Upper lobe of left lung (tissue), 6 donors: ENCODE data around the gene SMAD7. TPM values are rescaled to one million over a fixed set of nuclear protein-coding genes. Genes with fewer than 3 reads are reported as not detected.

Experiments used
- ATAC-seq, 2 donors: fragments of 200-7000 bp; cut with Tn5 transposase; one replicate each; pipeline ENCODE4 v1.9.1; 2022; ENCODE audit warnings: mild to moderate bottlenecking in 2 of 2, moderate library complexity in 2 of 2; ENCODE audit not compliant: low FRiP score in 2 of 2
- DNase-seq, 2 donors: peaks; one replicate each; pipeline ENCODE4 v3.0.0-alpha.2; 2019 to 2020
- H3K27ac ChIP-seq, 4 donors: fragments of 200-600 bp; sonication (generic); one replicate each; pipeline ENCODE4 v1.5.1; 2016 to 2019
- H3K27me3 ChIP-seq, 4 donors: fragments of 200-600 bp; sonication (generic); one replicate each; pipeline ENCODE4 v1.5.1; 2017 to 2019
- H3K36me3 ChIP-seq, 4 donors: fragments of 200-600 bp; sonication (generic); one replicate each; pipeline ENCODE4 v1.5.1; 2016 to 2019
- H3K4me1 ChIP-seq, 4 donors: fragments of 200-600 bp; sonication (generic); one replicate each; pipeline ENCODE4 v1.5.1; 2018 to 2019
- H3K4me3 ChIP-seq, 4 donors: fragments of 200-600 bp; sonication (generic); one replicate each; pipeline ENCODE4 v1.5.1; 2017 to 2019; ENCODE audit warnings: mild to moderate bottlenecking in 2 of 4, moderate library complexity in 1 of 4
- H3K9me3 ChIP-seq, 4 donors: fragments of 200-600 bp; sonication (generic); one replicate each; pipeline ENCODE4 v1.5.1; 2018 to 2019
- CTCF ChIP-seq, 6 experiments: fragments of 450-650 bp in 4 of 6; fragments of 200-600 bp in 2 of 6; sonication (generic) in 2 of 6; IDR thresholded peaks; one replicate each; pipeline ENCODE4 v1.5.1; 2016 to 2019; ENCODE audit warnings: antibody characterized with exemption in 6 of 6
- EP300 ChIP-seq, 4 donors: sonication (generic); formaldehyde crosslinking; IDR thresholded peaks; one replicate each; pipeline ENCODE4 v1.5.1; 2017; ENCODE audit warnings: antibody characterized with exemption in 4 of 4, control low read depth in 2 of 4
- POLR2A ChIP-seq, 4 donors: fragments of 450-650 bp; IDR thresholded peaks; one replicate each; pipeline ENCODE4 v1.5.1; 2016 to 2017; ENCODE audit warnings: antibody characterized with exemption in 4 of 4, mild to moderate bottlenecking in 2 of 4
- POLR2AphosphoS5 ChIP-seq, 2 donors: sonication (generic); formaldehyde crosslinking; IDR thresholded peaks; one replicate each; pipeline ENCODE4 v1.5.1; 2017; ENCODE audit warnings: antibody characterized with exemption in 2 of 2
- whole genome bisulfite sequencing, 2 donors: methylation state at CpG; one replicate each; pipeline ENCODE4 v1.1.5; 2017 to 2018; 5-methylcytosine and 5-hydroxymethylcytosine counted together
- total RNA-seq, 6 donors: library from RNA; depleted of rRNA in 4 of 6; stranded (reverse); fragments of >200 nt in 4 of 6; gene quantifications; one replicate each; pipeline versions ENCODE4 v1.1.0 to v1.2.1, GENCODE V29; 2016 to 2021
- donor health status: DM: no; HTN: no; CAD: no; lungs with moderate emphysema.
- donor health status: DM: no; HTN: yes; CAD: no; lungs with severe emphysema.

SMAD7 gene
- total RNA-seq, 6 donors from 2014 or later: 39.6 to 89.0 (median 61.5) TPM

- peaks cover 86 to 96% (median 93%) of the 10 kb centered on the region in 4 donors for H3K4me1 ChIP-seq
- TF ChIP-seq CTCF (IDR thresholded peaks at IDR 0.05): no peak
- no peak for TF ChIP-seq EP300 (IDR thresholded peaks at IDR 0.05)
- TF ChIP-seq POLR2A (IDR thresholded peaks at IDR 0.05): no peak
- no peak for TF ChIP-seq POLR2AphosphoS5 (IDR thresholded peaks at IDR 0.05)
- H3K36me3 ChIP-seq: peaks cover 0 to 24% (median 16%) of the 10 kb centered on the region in 4 donors
- peak overlapping the region in 1 of 4 donors; percentile 47 for H3K4me3 ChIP-seq
- 40 to 44% methylated on average over 13 to 15 of the region's 15 CpGs for WGBS, 2 donors
- ATAC-seq (no peak), DNase-seq (no peak)
- no peaks in the 10 kb centered on the region for H3K9me3 ChIP-seq
- peak overlapping the region; percentile 52 to 90 (median 79) for H3K27ac ChIP-seq
- H3K27me3 ChIP-seq: no peaks in the 10 kb centered on the region
These were observed 26.8 kb downstream of the SMAD7 start for GRCh38 chr18:48923746-48924629.

GRCh38 chr18:48922801-48923730 lies 27.7 kb downstream of the SMAD7 start:
- peaks cover 0 to 24% (median 16%) of the 10 kb centered on the region in 4 donors for H3K36me3 ChIP-seq
- WGBS, 2 donors: 13 to 24% methylated on average over 13 to 20 of the region's 21 CpGs
- no peak for TF ChIP-seq CTCF (IDR thresholded peaks at IDR 0.05)
- peak in 1 of 2 donors; percentile 37 for TF ChIP-seq POLR2AphosphoS5 (IDR thresholded peaks at IDR 0.05)
- peak in 1 of 4 donors; percentile 11 for TF ChIP-seq POLR2A (IDR thresholded peaks at IDR 0.05)
- no peak for TF ChIP-seq EP300 (IDR thresholded peaks at IDR 0.05)
- ATAC-seq (peak; percentile 66 to 76), DNase-seq (peak; percentile 78 to 79)
- H3K27ac ChIP-seq: peak overlapping the region; percentile 52 to 90 (median 79)
- H3K27me3 ChIP-seq: no peaks in the 10 kb centered on the region
- H3K4me3 ChIP-seq: peak overlapping the region in 3 of 4 donors; percentile 16 to 47 (median 36)
- peaks cover 83 to 96% (median 93%) of the 10 kb centered on the region in 4 donors for H3K4me1 ChIP-seq
- H3K9me3 ChIP-seq: no peaks in the 10 kb centered on the region

- H3K4me3 ChIP-seq: peak overlapping the region in 3 of 4 donors; percentile 16 to 47 (median 36)
- ATAC-seq (no peak), DNase-seq (no peak)
- peak overlapping the region; percentile 52 to 90 (median 79) for H3K27ac ChIP-seq
- no peaks in the 10 kb centered on the region for H3K27me3 ChIP-seq
- H3K9me3 ChIP-seq: no peaks in the 10 kb centered on the region
- H3K4me1 ChIP-seq: peaks cover 78 to 96% (median 93%) of the 10 kb centered on the region in 4 donors
- H3K36me3 ChIP-seq: peaks cover 0 to 24% (median 16%) of the 10 kb centered on the region in 4 donors
- no peak for TF ChIP-seq CTCF (IDR thresholded peaks at IDR 0.05)
- TF ChIP-seq EP300 (IDR thresholded peaks at IDR 0.05): no peak
- TF ChIP-seq POLR2AphosphoS5 (IDR thresholded peaks at IDR 0.05): no peak
- TF ChIP-seq POLR2A (IDR thresholded peaks at IDR 0.05): no peak
- 9 to 28% methylated on average over 5 to 7 of the region's 7 CpGs for WGBS, 2 donors
These were observed 28.5 kb downstream of the SMAD7 start for GRCh38 chr18:48922226-48922800.

- Histone ChIP-seq H3K4me3 (no peak overlapping the region), H3K9me3 (no peaks in the 10 kb centered on the region), H3K27ac (peak overlapping the region in 3 of 4 donors; percentile 52 to 90 (median 83)), H3K4me1 (peaks cover 71 to 91% (median 91%) of the 10 kb centered on the region in 4 donors), H3K36me3 (peaks cover 0 to 24% (median 16%) of the 10 kb centered on the region in 4 donors), H3K27me3 (no peaks in the 10 kb centered on the region)
- no peak for DNase-seq
- 85% methylated on average over 30 to 33 of the region's 34 CpGs for WGBS, 2 donors
- TF ChIP-seq EP300 (IDR thresholded peaks at IDR 0.05) (no peak), CTCF (IDR thresholded peaks at IDR 0.05) (no peak), POLR2AphosphoS5 (IDR thresholded peaks at IDR 0.05) (no peak), POLR2A (IDR thresholded peaks at IDR 0.05) (no peak)
- ATAC-seq: no peak
These were observed 29.2 kb downstream of the SMAD7 start for GRCh38 chr18:48921305-48922225.
